ENCODE data around the gene ANKRD29.
"Not testable (repeated sequence)": the region's sequence is repeated elsewhere in the genome, so short reads cannot be mapped to it uniquely, and the experiment has no call there.

ANKRD29 gene

GRCh38 chr18:23614891-23615290, 47.8 kb downstream of the ANKRD29 start:
- no peak for TF ChIP-seq ZFX (IDR thresholded peaks at IDR 0.05; ENCODE audit: borderline replicate concordance)
- TF ChIP-seq, protein P1, sequence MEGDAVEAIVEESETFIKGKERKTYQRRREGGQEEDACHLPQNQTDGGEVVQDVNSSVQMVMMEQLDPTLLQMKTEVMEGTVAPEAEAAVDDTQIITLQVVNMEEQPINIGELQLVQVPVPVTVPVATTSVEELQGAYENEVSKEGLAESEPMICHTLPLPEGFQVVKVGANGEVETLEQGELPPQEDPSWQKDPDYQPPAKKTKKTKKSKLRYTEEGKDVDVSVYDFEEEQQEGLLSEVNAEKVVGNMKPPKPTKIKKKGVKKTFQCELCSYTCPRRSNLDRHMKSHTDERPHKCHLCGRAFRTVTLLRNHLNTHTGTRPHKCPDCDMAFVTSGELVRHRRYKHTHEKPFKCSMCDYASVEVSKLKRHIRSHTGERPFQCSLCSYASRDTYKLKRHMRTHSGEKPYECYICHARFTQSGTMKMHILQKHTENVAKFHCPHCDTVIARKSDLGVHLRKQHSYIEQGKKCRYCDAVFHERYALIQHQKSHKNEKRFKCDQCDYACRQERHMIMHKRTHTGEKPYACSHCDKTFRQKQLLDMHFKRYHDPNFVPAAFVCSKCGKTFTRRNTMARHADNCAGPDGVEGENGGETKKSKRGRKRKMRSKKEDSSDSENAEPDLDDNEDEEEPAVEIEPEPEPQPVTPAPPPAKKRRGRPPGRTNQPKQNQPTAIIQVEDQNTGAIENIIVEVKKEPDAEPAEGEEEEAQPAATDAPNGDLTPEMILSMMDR (IDR thresholded peaks at IDR 0.05): no peak
- H3K27ac ChIP-seq: no peak overlapping the region

- H3K27ac ChIP-seq: no peak overlapping the region
- TF ChIP-seq, protein P1 (IDR thresholded peaks at IDR 0.05): no peak
- TF ChIP-seq ZFX (IDR thresholded peaks at IDR 0.05; ENCODE audit: borderline replicate concordance): no peak
Observed at GRCh38 chr18:23614413-23614812, 48.3 kb downstream of the ANKRD29 start.

- not testable (repeated sequence) for H3K27ac ChIP-seq
Observed at GRCh38 chr18:23613091-23613475, 49.6 kb downstream of the ANKRD29 start.

DNA sequence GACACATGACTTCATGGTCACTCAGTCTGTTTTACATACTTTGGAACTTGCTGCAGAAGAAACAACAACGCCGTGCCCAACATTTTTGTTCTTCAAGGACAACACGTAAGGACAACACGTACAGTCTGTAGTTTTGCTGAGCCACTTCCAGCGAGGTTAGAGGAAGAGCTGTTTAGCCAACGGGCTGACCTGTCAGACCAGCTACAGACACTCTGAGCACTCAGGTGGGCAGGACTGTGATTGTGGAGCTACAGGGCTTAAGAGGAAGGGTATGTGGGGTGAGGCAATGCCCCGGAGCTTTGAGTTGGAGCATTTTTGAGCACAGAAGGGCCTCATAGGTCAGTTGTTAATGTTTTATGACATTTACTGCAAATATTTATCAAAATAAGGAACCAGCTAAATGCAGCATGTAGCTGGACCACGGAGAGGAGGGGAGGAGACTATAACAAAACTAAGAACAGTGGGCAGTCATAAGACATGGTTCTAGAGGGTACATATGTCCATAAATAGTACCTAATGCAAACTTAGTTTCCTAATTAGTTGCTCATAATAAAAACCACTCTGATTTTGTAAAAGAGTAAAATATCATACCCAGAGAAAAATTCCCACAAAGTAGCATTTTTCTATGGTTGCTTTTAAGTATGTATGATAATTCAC, 50.1 kb downstream of the ANKRD29 start:
- TF ChIP-seq, protein P1 (IDR thresholded peaks at IDR 0.05): no peak
- no peak for TF ChIP-seq ZFX (IDR thresholded peaks at IDR 0.05; ENCODE audit: borderline replicate concordance)
- H3K27ac ChIP-seq: no peak overlapping the region

DNA sequence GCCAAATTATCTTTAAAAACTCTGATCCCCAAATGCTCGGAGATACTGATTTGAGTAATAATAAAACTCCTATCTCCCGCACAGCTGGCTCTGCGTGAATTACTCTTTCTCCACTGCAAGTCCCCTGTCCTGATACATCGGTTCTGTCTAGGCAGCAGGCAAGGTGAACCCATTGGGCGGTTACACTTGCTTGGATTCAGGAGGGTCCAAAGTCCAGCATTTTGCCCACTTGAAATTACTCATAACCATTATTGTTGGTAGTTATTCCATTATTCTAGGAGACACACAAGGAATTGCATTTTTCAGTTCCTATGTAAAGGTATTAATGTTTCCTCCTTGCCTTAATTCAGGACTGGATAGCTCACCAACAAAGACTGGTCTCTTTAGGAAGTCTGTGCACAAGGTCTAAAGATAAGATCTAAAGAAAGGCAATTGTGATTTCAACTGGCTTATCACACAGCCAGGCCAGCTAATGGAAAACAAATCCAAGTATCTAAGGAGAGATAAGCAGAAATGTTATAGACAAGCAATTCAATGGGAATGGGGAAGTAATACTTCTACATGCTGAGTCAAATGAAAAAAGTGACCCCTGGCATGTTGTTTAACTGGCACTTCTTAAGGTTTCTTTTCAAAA, 53.2 kb downstream of the ANKRD29 start:
- no peak overlapping the region for H3K27ac ChIP-seq
- no peak for TF ChIP-seq ZFX (IDR thresholded peaks at IDR 0.05; ENCODE audit: borderline replicate concordance)

- no peak overlapping the region for H3K27ac ChIP-seq
- no peak for TF ChIP-seq ZFX (IDR thresholded peaks at IDR 0.05; ENCODE audit: borderline replicate concordance)
Observed at GRCh38 chr18:23608211-23608610, 54.5 kb downstream of the ANKRD29 start.

GRCh38 chr18:23605941-23606340, 56.8 kb downstream of the ANKRD29 start:
- no peak for TF ChIP-seq ZFX (IDR thresholded peaks at IDR 0.05; ENCODE audit: borderline replicate concordance)
- TF ChIP-seq, protein P1 (IDR thresholded peaks at IDR 0.05): no peak
- H3K27ac ChIP-seq: no peak overlapping the region

DNA sequence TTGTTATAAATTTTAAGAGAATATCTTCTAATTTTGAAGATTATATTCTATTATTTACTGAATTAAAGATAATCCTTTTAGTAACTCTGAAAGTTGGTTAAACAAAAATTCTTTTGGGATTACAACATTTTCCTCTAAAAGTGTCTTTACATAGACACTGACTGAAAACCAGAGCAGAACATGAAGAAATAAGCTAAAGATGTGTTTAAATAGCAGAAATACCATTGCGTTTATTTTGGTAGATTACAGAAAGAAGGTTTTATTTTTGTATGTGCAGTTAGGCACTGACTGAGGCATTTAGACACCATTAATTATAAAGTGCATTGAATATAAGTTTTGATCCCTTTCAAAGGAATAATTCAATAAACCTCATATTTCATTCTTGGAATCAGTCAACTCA, 62.9 kb downstream of the ANKRD29 start:
- no peak for TF ChIP-seq ZFX (IDR thresholded peaks at IDR 0.05; ENCODE audit: borderline replicate concordance)
- TF ChIP-seq, protein P1 (IDR thresholded peaks at IDR 0.05): no peak
- no peak overlapping the region for H3K27ac ChIP-seq

DNA sequence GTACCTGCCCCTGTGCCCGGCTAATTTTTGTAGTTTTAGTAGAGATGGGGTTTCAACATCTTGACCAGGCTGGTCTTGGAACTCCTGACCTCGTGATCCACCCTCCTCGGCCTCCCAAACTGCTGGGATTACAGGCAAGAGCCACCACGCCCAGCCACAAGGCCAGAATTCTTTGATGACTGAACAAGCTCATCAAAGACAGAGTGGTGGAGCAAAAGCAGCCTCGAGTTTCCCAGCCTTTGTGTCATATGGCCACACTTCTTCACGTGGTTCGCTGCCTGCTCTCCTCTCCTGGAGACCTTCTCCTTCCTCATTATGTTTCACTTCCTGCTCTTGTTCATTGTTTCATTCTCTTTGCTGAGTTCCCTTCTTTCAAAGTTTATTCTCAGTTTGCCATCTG, 66.5 kb downstream of the ANKRD29 start:
- H3K27ac ChIP-seq: no peak overlapping the region
- no peak for TF ChIP-seq ZFX (IDR thresholded peaks at IDR 0.05; ENCODE audit: borderline replicate concordance)
- TF ChIP-seq, protein P1 (IDR thresholded peaks at IDR 0.05): no peak

All from 22Rv1 (cell line).